H1 (cell line): ENCODE measurements around the gene SPHK1. TPM values are rescaled to one million over a fixed set of nuclear protein-coding genes. Genes with fewer than 3 reads are reported as not detected.

ENCODE experiments used
- BCL11A ChIP-seq, 2 experiments: IDR thresholded peaks; one replicate each; pipeline ENCODE4 v1.6.1; 2011; ENCODE audit warnings: low read depth in 2 of 2, low read length in 2 of 2, mild to moderate bottlenecking in 2 of 2
- polyA plus RNA-seq, 7 experiments: library from polyadenylated mRNA; depleted of rRNA in 3 of 7; stranded (reverse) in 5 of 7; unstranded in 2 of 7; fragments of >200 nt in 5 of 7; fragments of 200-250 nt in 2 of 7; gene quantifications; 1 replicate in 5 of 7; 2 replicates in 1 of 7; 4 replicates in 1 of 7; pipeline versions ENCODE4 v1.2.1 to v1.2.3, GENCODE V29; 2011 to 2013; ENCODE audit warnings: missing spikeins in 2 of 7, mixed read lengths in 2 of 7
- total RNA-seq: library from RNA; stranded (reverse); fragmentation: NEBNext Ultra II Directional; extraction: Animal tissue kit (Norgen Biotek cat#: 25700); gene quantifications from 2 replicates; pipeline ENCODE4 v1.2.1, GENCODE V29; 2021

SPHK1 gene
- total and polyA plus RNA-seq, 2 of the 8 experiments (the other 6 are each of a cell fraction or from before 2014, with no cell fraction given) = 2.4 TPM

GRCh38 chr17:76433693-76434092 is 49.3 kb downstream of the SPHK1 start (continued):
- TF ChIP-seq BCL11A (IDR thresholded peaks at IDR 0.05; ENCODE audit: low read depth in 2 of 2, low read length in 2 of 2) = no peak
